Occipital lobe (tissue), 2 donors: ENCODE results near the gene MTURN. TPM values are rescaled to one million over a fixed set of nuclear protein-coding genes. Genes with fewer than 3 reads are reported as not detected.

ENCODE experiments used
- DNase-seq: peaks from one replicate; lab custom pipeline; 2025; lab: John Stamatoyannopoulos, UW
- total RNA-seq: library from RNA; depleted of rRNA; stranded (reverse); fragments of >200 nt; gene quantifications from one replicate; pipeline ENCODE4 v1.2.3, GENCODE V29; 2014

The MTURN gene
- total RNA-seq, 1 donor from 2014 or later = 388 TPM

DNA sequence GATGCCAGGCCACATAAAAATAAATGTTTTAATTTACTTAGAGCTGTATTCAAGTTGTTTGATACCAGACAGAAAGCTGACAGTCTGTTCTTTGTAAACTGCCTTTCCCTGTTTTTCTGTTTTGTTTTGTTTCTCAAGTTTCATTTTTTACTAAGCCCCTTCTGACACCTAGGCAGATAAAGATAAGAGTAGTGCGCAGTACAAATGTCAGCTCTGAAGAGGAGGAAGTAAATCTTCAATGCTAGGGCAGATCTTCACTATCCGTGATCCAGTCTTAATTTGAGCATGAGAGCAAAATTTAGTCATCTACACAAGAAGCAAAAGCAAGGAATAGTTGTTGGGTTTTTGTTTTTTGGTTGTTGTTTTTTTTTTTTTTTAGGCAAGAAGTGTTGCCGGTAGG is 27.3 kb downstream of the MTURN start:
- no peak for DNase-seq

DNA sequence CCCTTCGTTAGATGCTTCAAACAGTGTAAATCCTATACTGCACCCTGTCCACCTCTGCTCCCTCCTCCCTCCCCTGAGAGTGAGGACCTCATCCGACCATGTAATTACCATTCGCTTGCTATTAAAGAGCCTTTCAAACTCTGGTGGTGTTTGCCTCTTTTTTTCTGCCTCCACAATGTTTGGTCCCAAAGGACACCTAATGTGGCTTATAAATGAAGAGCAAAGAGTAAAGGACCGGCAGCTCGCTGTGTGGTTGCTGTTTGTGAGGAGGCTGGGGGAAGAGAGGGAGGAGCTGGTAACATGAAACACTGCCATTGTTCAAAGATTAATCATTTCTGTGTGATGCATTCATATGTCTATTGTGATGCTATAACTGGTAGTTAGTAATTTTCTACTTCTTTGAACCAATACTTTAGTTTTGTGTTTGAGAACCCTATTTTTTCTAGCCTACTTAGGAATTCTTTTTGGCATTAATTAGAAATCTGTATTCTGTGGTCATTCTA is 27.9 kb downstream of the MTURN start:
- no peak for DNase-seq

DNA sequence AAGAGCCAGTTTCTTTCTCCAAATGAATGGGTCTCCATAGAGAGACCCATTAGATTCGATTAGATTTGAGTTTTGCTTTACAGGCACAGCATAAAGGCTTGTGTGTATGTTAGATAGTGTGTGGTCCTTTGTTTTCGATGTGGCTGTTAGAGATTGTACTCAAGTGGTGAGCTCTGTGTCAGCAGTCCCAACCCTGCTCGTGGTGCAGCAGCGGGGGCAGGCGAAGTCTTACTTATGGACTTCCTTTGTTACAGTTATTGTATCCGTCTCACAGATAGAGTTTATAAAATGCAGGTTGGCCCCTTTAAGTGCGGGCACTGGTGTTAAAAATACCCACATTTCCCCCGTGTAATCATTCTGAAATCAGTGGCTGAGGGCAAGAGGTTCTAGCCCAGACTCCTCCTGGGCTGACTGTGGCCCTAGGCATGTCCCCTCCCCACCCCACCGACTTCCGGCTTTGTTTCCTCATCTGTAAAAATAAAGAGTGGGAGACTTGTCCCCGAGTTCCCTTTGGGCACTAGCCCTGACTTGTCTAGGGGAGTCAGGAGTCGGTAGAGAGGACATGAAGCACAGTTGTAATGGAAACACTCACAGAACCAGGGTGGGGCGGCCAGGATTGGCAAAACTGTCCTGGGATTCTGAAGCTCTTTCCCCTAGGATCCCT is 28.6 kb downstream of the MTURN start:
- no peak for DNase-seq

DNA sequence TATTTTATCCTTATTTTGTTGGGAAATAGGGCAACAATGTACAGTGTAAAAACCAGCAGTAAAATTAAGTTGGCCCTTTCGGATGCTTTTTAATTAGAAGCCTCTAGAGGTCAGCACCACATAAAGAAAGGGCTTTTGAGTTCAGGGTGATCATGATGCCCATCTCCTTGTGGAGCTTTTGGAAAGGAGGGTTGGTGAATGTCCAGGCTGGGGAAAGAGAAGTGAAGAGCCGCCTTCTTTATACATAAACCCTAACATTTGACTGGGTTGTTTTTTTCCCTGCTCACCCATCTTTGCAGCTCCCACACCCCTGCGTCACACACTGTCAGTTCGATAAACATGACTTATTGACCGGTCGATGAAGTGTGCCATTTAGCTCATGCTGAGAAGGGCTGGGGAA is 29.8 kb downstream of the MTURN start:
- no peak for DNase-seq

DNA sequence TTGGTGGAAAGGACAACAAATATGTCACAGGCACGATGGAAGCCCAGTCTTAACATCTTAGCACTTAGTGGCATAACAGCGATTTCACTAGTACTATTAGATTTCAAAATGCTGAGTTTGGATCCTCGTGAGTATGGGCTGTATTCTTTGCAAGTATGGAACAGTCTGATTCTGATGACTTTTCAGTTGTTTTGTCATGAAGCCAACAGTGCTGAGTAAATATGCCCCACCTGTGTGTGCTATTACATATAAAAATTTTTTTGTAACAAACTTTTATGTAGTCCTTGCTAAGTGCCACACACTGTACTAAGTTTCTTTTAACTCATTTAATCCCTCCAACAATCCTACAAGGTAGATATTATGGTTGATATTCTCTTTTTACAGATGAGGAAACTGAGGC is 30.8 kb downstream of the MTURN start:
- no peak for DNase-seq

DNA sequence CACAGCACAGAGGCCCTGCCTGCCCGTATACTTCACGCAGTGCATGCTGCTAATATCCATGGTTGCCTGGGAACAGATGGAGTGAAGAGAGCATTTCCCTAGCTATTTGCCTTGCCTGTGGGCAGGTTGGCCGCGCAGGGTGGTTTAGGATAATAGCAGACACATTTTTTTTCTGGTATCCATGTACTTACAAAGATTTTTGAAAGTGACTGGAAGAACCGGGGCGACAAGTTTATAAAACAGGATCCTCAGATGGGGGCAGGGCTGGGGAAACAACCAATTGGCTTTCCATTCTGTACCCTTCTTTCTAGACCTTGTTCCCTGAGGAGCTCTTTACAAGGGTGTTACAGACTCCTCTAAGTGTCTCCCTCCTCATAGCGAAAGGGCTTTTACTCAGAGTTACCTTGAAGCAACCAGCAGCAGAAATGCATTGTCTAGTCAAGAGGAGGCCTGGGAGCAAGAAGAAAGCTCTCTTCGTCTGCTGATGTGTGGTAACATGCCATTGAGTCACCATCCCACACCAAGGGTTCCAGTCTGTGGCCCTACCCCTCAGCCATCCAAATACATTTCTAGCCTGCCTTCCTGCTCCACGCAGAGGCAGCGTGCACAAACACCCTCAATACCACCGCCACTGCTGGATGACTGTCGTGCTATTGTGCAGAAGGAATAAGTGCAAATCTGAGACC is 31.5 kb downstream of the MTURN start:
- no peak for DNase-seq

DNA sequence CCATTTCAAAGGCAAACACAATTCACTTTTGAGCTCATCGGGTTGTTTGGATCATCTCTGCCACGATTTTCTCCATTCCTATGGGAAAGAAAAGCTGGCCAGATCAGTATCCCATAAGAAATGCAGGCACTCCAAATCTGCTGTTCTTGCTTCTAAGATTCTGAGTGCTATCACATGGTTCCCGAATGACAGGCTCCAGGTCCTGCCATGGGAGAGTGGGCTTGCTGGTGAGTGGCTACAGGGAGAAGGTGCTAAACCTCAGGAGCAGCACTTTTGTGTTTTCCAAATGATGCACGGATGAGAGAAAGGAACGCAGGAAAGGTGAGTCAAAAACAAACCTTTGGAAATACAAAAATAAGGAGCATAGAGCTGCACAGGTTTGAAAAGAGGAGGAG is 32.1 kb downstream of the MTURN start:
- no peak for DNase-seq

DNA sequence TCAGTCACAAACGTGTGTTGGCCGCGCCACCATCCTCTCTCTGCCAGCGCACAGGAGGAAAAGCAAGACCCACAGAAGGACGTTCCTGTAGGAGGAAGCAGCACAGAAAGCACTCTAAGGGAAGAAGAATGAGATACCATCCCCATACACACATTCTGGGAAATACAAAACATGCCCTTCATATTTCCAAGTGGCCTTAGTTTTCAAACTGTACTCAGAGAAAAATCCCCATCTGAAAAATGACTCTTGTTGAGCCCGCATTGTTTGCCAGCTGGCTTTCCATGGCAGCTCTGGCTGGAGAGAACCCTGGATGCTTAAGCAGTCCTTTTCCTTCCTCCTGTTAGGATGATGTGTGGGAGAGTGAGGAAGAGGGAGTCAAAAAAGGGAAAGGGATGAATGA is 33.1 kb downstream of the MTURN start:
- DNase-seq = no peak

DNA sequence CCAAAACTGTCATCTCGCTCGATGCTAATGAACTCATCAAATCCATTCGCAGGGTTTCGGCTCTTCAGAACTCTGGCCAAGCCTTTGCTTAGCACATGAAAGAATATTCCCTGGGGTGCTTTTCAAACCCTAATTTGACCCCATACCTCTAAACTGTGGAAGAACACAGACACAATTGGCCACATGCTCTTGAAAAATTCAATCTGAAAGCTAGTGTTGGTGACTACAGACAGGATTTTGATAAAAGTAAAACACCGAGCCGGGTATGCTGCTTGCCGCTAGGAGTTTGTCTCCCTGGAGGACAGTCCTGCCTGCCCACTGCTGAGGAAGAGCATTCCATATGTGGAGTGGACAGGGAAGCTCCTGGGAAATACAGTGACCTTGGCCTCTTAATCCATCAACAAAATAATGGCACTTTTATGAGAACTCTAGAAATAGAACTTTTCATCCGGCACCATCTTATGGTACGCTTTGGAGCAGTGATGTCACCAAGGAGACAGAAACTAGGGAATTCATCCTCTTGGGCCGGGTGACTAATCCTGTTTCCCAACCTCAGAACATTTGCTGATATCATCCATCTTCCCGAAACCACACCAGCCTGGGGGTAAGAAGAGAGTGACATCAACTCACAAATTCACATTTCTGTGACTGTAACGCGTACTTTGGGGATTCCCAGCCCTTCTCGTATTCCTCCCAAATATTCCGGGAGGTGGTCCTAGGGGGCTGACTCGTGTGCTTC is 34.2 kb downstream of the MTURN start:
- no peak for DNase-seq

DNA sequence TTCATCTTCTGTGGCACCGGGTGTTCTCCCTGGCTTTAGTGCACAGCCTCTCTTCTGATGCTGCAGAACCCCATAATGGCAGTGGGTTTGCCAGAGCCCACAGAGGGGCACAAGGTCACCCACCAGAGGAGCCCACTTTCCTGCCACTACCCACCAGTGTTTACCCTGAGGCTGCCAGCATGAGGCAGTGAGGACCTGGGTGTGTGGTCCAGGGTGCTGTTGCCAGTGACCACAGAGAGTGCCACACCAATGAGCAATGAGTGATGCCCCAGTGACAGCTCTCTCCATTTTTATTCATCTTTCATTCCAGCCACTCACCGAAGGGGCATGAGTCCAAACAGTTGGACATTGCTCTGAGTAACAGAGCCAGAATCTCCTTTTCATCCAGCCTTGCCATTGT is 34.8 kb downstream of the MTURN start:
- no peak for DNase-seq

DNA sequence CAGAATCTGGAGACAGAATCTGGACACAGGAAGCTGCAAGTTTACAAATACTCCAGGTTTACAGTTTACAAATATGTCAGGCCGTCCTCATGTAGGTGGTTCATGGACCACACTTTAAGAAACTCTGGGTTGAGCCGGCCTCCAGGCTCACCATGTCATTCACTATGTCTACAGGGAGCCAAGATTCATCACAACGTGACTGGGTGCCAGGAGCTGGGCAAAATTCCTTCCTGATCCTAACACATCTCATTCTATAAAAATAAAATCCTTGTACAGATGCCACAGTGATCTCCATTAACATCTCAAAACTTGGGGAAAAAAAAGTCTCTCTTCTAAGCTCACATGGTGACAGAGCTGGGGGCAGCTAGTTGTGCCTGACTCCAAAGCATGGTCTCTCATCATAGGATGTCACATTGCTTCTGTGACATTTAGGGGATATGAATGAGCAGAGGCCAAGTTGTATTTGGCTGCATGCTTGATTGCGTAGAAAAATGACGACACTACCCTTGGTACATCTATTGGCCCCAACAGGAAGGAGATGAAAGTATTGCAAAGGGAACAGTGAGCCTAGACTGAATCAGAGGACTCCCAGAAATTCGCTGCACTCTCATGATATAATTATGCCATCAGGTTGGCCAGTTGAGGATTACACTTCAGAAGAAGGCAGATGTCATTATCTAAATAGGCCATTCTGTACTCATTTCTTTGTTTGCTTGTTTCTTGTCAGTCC is 35.9 kb downstream of the MTURN start:
- no peak for DNase-seq

DNA sequence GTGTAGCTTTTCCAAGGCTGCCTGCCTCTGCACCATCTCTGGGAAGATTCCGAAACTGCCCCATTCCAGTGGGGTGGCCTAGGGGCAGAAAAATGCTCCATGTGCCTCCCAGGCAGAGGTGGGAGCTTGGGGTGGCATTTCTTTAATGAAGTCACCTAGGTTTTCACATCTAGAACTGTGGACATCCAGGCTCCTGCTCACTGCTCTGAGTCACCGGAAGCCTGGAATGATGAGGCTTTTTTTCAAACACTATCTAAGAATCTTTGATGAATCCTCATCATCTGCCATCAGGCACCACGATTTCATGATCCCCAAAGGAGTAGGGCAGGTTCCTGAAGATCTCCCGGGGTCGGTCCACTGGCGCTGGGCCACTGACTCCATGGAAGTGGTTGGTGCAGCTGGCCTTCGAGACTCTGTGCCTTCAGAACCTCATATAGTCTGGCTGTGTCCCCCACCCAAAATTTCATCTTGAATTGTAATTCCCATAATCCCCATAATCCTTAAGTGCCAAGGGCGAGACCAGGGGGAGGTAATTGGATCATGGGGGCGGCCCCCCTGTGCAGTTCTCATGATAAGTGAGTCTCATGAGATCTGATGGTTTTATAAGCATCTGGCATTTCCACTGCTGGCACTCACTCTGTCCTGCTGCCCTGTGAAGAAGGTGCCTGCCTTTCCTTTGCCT is 37.1 kb downstream of the MTURN start:
- DNase-seq = no peak

DNA sequence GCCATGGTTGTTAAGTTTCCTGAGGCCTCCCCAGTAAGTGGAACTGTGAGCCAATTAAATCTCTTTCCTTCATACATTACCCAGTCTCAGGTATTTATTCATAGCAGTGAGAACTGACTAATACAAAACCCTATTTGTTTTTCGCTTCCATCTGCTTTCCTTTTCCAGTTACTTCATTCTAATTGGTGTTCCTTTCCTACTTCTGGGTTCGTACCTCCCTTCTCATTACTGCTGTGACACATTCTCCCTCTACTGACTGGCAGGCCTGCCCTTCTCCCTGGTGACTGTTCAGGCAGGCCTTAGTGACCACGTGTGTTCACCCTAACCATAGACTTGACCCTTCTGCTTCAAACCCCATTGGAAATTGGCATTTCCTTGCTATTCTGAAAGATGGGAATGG is 37.7 kb downstream of the MTURN start:
- no peak for DNase-seq

DNA sequence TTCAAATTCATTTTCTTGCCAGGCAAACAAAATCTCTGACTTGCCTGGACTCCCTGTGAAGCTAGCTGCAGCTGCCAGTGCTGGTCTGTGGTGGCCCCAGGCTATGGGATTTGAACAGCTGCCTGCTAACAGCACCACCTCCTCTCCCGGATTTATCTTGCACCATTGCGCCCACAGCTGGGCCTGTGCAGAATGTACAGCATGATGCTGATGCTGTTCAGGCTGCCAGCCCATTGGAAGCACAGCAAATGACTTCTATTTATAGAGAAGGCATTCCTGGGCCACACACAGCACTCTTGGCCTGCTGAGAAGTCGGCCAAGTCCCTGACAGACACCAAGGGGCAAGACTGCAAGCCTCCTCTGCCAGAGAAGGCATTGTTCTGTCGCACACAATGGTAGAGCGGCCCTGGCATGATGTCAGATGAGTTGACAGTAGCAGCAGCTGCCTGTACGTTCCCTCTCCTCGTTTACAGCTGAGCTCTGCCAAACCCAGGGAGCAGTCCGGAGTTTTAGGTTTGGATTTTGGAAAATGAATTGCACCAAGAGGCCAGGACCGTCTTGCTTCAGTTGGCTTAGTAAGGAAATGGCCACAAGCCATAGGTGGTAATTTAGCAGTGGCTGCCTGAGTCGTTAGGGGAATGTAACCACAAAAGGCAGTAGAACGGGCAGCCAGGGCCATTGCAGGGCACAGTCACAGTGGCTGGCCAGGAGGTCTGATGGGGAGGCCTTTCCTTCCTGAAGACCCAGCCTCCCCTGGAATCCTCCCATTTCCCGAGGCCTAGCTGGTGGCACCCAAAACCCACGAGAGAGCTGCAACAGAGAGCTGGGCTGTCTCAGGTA is 38.5 kb downstream of the MTURN start:
- DNase-seq = peak; percentile 89

DNA sequence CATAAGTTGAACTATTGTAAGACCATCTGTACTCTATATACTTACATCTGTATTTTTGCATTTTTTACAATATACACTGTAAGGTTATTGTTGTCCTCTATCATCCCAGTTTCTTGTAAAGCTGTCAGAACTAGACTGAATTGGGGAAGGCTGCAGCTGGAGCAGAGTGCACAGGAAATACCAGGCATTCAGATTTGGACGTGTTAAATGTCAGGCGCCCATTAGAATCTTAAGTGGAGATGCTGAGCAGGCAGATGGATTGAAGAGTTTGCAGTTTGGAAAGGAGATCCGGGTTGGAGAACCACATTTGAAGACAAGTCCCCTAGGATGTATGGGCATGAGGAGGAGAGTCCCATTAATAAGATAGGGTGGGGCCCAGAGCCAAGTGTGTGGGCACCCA is 40.4 kb downstream of the MTURN start:
- DNase-seq = no peak

DNA sequence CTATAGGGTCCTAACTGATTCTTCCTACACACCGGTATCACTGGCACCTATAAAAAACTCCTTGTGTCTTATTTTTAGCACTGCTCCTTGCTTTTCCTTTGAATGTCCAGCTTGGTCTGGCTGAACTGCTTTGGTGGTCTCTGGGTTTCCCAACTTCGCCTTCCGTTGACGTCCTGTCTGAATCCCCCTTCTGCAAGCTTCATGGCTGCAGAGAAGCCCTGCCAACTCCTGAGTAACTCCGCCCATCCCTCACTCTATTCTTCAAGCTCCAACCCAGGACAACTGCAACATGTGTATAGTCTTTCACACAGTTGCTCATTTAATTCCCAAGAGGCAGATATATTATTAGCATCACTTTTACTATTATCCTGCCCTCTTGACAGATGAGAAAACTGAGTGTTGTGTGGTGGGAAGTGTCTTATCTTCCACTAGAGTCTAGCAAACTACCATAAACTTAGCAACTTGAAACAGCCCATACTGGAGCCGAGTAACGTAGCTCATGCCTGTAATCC is 40.9 kb downstream of the MTURN start:
- no peak for DNase-seq

DNA sequence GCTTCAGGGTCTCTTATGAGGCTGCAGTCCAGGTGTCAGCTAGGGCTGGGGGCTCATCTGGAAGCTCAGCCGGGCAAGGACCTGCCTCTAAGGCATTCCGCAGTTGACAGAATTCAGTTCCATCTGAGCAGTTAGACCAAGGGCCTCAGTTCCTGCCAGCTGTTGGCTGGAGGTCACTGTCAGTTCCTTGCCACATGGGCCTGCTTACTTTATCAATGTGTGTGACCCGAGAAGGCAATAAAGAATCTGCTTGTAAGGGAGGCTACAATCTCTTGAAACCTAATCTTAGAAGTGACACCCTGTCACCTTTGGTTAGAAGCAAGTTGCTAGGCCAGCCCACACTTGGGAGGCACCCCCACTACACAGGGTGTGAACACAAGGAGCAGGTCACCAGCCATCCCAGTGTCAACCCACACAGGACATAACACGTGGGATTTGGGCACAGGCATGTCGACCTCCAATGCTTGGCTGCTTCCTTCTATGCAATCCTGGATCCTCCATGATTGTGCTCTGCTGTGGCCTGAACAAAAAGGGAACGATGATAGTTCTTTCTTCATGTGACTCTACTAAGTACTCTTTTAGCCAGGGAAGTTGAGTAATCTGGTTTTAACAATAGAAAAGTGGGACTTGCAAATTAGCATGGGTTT is 41.8 kb downstream of the MTURN start:
- DNase-seq = no peak

DNA sequence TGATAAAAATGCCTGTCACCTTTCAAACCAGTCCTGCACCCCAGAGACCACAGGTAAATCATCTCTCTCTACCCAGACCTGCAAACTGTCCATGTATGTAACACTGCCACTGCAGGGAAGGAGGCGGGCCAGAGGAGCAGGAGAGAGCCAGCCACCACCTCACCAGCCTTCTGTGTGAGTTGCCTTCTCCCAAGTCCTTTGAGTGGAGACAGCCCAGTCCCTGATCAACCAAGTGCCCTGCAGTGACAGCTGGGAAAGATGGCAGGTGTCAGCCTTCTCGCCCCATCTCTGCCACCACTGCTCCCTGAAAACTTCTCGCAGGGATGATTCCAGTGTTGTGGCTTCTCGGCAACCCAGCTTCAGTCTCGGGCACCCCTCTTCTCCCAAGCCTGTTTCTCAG is 42.4 kb downstream of the MTURN start:
- DNase-seq = no peak

DNA sequence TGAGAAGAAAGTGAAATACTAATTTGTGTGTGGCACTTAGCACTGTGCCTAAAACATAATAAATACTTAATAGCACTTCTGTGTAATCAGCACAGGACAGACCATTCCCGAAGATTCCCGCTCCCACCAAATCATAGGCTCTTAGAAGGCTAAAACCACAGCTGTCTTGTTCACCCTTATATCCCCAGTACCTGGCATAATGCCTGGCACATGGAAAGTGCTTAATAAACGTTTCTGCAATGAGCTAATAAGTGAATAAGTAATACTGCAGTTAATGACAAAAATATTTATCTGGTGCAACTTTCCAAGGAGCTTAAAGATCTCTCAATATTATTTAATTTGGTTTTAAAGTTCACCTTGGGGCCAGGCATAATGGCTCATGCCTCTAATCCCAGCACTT is 43.2 kb downstream of the MTURN start:
- no peak for DNase-seq
